Measurements from ENCODE around the gene ITSN2.

The ITSN2 gene

DNA sequence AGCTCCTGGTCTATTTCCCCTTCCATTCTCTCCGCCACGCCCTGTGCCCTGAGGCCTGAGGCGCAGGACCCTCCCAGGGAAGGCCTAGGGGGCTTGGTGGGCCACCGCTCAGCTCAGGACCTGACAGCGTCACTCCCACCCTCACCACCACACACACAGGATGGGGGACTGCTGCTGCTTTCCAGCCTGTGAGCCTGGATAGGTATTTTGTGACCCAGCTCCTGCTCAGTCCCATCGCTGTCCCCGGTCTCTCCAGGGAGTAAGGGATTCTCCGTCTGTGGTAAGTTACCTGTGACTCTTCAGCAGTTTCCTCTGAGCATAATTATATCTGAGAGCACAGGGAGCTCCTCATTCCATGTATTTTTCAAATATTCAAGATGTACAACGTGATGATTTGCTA lies 169.2 kb downstream of the ITSN2 start:
- H2AFZ ChIP-seq (ENCODE audit: low read depth), result no peak overlapping the region
- no peaks in the 10 kb centered on the region for H3K4me1 ChIP-seq (ENCODE audit: low read depth, poor library complexity, severe bottlenecking)
- no peaks in the 10 kb centered on the region for H3K79me2 ChIP-seq (ENCODE audit: insufficient read depth, low read depth)
- no peak overlapping the region for H3K27ac ChIP-seq
- H3K36me3 ChIP-seq (ENCODE audit: insufficient read depth), result no peaks in the 10 kb centered on the region
- no peak overlapping the region for H3K4me3 ChIP-seq (IDR thresholded peaks at IDR 0.05; ENCODE audit: insufficient read depth, low read depth, low read length)
- H3K9ac ChIP-seq, result no peak overlapping the region
- H3K4me2 ChIP-seq, result no peak overlapping the region
- H3K27me3 ChIP-seq (ENCODE audit: insufficient read depth, low read depth), result no peaks in the 10 kb centered on the region
- no peak for TF ChIP-seq CTCF (conservative IDR thresholded peaks at IDR 0.05; ENCODE audit: low read depth, low read length)
- no peaks in the 10 kb centered on the region for H4K20me1 ChIP-seq (ENCODE audit: insufficient read depth)

GRCh38 chr2:24190503-24190902 lies 169.8 kb downstream of the ITSN2 start:
- TF ChIP-seq CTCF (conservative IDR thresholded peaks at IDR 0.05; ENCODE audit: low read depth, low read length), result no peak
- Histone ChIP-seq H3K27me3 (ENCODE audit: insufficient read depth, low read depth) (no peaks in the 10 kb centered on the region), H3K4me1 (ENCODE audit: low read depth, poor library complexity, severe bottlenecking) (no peaks in the 10 kb centered on the region), H3K4me3 (IDR thresholded peaks at IDR 0.05; ENCODE audit: insufficient read depth, low read depth, low read length) (no peak overlapping the region), H3K27ac (no peak overlapping the region), H2AFZ (ENCODE audit: low read depth) (no peak overlapping the region), H3K9ac (no peak overlapping the region), H4K20me1 (ENCODE audit: insufficient read depth) (no peaks in the 10 kb centered on the region), H3K79me2 (ENCODE audit: insufficient read depth, low read depth) (no peaks in the 10 kb centered on the region), H3K36me3 (ENCODE audit: insufficient read depth) (no peaks in the 10 kb centered on the region), H3K4me2 (no peak overlapping the region)

DNA sequence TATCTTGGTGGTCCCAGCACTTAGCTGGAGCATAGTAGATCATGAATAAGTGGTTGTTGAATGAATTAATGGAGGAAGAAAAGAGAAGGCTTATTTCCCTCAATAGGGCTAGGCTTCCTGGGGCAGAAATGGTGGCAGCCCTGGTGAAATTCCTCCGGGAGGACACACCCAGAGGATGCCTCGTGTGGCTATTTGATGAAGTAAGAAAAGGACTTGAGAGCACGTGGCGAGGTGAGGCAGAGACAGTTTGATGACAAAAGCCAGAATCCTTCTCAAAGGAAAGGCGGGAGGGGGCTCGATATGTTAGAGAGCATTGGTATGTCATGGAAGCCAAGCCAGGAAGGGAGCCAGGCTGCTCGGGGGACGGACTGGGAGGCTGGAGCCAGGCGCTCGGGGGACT lies 170.8 kb downstream of the ITSN2 start:
- Histone ChIP-seq H3K27me3 (ENCODE audit: insufficient read depth, low read depth) (no peaks in the 10 kb centered on the region), H3K9ac (no peak overlapping the region), H3K4me3 (IDR thresholded peaks at IDR 0.05; ENCODE audit: insufficient read depth, low read depth, low read length) (no peak overlapping the region), H3K4me1 (ENCODE audit: low read depth, poor library complexity, severe bottlenecking) (no peaks in the 10 kb centered on the region), H4K20me1 (ENCODE audit: insufficient read depth) (no peaks in the 10 kb centered on the region), H3K36me3 (ENCODE audit: insufficient read depth) (no peaks in the 10 kb centered on the region), H3K27ac (no peak overlapping the region), H2AFZ (ENCODE audit: low read depth) (no peak overlapping the region), H3K79me2 (ENCODE audit: insufficient read depth, low read depth) (no peaks in the 10 kb centered on the region), H3K4me2 (no peak overlapping the region)
- TF ChIP-seq CTCF (conservative IDR thresholded peaks at IDR 0.05; ENCODE audit: low read depth, low read length), result no peak

- H3K36me3 ChIP-seq (ENCODE audit: insufficient read depth), result no peaks in the 10 kb centered on the region
- no peak overlapping the region for H3K4me3 ChIP-seq (IDR thresholded peaks at IDR 0.05; ENCODE audit: insufficient read depth, low read depth, low read length)
- no peaks in the 10 kb centered on the region for H3K4me1 ChIP-seq (ENCODE audit: low read depth, poor library complexity, severe bottlenecking)
- no peaks in the 10 kb centered on the region for H3K27me3 ChIP-seq (ENCODE audit: insufficient read depth, low read depth)
- no peak for TF ChIP-seq CTCF (conservative IDR thresholded peaks at IDR 0.05; ENCODE audit: low read depth, low read length)
- no peak overlapping the region for H3K27ac ChIP-seq
- no peak overlapping the region for H3K9ac ChIP-seq
- H2AFZ ChIP-seq (ENCODE audit: low read depth), result no peak overlapping the region
- no peaks in the 10 kb centered on the region for H4K20me1 ChIP-seq (ENCODE audit: insufficient read depth)
- H3K4me2 ChIP-seq, result no peak overlapping the region
- no peaks in the 10 kb centered on the region for H3K79me2 ChIP-seq (ENCODE audit: insufficient read depth, low read depth)
Measured at GRCh38 chr2:24183366-24184069, 176.8 kb downstream of the ITSN2 start.

Measured in KMS-11 (cell line).